GM21529 (cell line): Measurements from ENCODE around the gene RANBP17.

Experiments used
- ATAC-seq: cut with Tn5 transposase; IDR thresholded peaks from one replicate; pipeline ENCODE4 v1.9.1; 2021; ENCODE audit not compliant: unreplicated experiment

The RANBP17 gene

DNA sequence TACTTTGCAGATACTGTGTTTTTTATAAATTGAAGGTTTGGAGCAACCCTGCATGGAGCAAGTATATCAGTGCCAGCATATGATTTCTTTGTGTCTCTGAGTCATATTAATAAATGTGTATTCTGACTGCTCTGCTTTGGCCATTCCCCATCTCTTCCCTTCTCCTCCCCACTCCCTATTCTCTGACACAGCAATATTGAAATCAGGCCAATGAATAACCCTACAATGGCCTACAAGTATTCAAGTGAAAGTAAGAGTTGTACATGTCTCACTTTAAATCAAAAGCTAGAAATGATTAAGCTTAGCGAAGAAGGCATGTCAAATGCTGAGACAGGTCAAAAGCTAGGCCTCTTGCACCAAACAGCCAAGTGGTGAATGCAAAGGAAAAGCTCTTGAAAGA lies 365.0 kb downstream of the RANBP17 start:
- ATAC-seq: peak; percentile 69

DNA sequence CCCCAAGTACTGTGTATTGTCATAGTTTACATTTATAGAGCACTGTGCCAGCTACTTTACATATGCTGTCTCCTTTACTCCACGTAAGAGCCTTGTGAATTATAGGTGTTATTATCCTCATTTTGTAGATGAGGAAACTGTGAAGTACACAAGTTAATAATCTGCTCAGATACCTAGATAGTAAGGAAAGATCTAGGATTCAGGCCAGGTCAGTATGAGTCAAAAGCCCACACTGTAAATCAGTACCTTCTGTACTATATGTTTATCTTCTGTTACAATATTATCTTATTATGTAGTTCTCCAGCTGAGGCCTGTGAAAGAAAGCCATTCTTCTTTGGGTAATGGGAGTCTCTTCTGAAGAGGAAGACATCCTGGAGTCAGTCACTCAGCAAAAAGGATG lies 374.8 kb downstream of the RANBP17 start:
- ATAC-seq: no peak

DNA sequence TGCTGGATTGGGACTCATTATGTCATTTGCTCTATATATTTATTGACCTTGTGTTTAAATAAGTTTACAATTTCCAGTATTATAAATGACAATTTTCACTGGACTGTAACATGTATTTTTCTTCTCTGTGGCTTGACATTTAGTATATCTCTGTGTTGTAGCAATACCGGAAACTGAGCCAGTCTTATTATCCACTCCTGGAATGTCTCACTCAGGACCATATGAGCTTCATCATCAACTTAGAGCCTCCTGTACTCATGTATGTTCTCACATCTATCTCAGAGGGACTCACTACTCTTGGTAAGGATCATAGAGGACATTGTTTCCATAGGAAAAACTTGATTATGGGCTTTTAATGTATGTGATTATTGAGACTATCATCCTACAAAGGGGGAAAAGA lies 380.7 kb downstream of the RANBP17 start:
- no peak for ATAC-seq

GRCh38 chr5:171246231-171246630 lies 384.4 kb downstream of the RANBP17 start:
- ATAC-seq: no peak

DNA sequence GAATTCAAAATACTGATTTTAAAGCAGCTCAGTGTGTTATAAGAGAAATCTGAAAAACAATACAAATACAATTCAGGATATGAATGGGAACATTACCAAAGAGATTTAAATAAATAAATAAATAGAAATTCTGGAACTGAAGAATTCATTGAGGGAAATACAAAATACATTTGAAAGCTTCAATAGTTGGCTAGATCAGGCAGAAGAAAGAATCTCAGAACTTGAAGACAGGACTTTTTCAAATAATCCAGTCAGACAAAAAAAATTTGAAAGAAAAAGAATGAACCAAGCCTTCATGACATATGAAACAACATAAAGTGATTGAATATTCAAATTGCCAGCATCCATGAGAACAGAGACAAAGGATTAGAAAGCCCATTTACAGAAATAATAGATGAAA lies 387.6 kb downstream of the RANBP17 start:
- ATAC-seq: no peak

DNA sequence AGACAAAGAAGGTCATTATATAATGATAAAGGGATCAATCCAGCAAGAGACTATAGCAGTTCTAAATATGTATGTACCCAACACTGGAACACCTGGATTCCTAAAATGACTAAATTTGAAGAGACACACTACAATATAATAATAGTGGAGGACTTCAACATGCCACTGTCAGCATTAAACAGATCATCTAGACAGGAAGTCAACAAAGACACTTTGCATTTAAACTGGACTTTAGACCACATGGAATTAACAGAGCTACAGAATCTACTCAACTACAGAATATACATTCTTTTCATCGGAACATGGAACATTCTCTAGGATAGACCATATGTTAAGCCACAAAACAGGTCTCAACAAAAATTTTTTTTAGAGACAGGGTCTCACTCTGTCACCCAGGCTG lies 388.9 kb downstream of the RANBP17 start:
- no peak for ATAC-seq

DNA sequence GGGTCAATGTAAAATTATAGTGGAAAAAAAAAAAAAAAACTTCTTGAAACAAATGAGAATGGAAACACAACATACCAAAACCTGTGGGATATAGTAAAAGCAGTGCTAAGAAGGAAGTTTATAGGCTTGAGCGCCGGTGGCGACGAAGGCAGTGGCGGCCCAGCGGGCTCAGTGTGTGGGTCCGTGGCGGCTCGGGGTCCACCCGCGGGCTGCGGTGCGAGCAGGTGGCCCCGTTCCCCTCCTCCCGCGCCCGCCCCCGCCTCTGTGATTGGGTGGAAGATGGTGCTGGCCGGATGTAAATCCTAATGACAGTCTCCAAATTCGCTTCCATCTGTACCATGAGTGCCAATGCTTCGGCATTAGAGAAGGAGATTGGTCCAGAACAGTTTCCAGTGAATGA lies 389.7 kb downstream of the RANBP17 start:
- no peak for ATAC-seq

DNA sequence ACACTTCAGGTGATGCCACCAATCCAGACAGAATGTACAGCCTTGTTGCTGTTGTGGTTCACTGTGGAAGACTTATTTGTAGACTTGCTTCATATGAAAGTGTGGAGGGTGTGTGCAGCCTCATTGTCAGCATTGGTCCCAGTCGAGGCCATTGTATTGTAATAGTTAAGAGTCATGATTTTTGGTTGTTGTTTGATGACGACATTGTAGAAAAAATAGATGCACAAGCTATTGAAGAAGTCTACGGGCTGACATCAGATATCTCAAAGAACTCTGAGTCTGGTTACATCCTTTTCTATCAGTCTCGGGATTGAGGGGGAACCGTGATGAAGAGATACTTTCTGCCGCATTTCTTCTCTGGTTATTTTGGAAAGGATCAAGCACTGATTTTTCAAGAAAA lies 390.9 kb downstream of the RANBP17 start:
- ATAC-seq: no peak

DNA sequence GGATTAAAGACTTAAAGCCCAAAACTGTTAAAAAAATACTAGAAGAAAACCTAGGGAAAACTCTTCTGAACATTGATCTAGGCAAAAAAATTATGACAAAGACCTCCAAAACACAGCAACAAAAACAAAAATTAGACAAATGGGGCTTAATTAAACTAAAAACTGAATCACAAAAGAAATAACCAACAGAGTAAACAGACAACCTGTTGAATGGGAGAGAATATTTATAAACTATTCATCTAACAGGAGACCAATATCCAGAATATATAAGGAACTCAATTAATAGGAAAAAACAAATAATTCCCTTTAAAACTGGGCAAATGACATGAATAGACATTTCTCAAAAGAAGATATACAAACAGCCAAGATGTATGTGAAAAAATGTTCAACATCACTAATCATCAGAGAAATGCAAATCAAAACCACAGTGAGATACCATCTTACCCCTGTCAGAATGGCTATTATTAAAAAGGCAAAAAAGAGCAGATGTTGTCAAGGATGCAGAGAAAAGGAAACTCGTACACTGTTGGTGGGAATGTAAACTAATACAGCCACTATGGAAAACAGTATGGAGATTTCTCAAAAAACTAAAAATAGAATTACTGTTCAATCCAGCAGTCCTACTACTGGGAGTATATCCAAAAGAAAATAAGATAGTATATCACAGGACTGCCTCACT lies 397.1 kb downstream of the RANBP17 start:
- no peak for ATAC-seq

DNA sequence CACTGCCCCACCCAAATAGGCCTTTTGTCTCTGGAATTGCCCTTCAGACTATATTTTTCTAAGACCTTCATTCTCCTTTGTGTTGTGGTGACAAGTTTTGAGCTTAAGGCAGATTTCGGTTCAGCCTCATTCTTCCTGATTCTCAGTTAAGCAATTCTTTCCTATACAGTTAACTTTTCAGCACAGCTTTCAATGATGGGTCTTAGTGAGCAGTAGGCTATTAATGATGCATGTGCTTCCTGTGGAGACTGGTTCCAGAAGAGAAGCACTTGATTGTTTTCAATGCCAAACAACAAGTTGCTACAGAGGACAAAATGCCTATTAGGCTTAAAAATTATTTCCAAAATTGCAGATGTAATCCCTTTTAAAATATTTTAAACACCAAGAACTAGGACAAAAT lies 399.5 kb downstream of the RANBP17 start:
- no peak for ATAC-seq

DNA sequence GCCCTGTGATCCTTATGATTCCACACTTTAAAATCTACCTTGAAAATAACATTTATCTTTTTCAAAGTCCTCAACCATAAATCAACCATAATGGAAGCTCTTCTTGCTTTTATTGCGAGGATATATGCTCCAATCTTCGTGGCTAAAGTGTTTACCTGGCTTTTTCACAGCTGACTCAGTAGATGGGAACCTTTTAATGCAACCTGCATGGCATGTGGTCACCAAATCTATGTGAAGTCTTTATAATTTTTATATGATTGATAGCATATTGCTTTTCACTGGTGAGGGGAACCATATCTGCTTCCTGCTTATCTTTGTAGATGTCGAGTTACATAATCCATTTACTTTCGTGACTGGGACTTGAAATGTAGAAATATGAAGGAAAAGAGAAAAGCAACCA lies 400.1 kb downstream of the RANBP17 start:
- ATAC-seq: no peak

DNA sequence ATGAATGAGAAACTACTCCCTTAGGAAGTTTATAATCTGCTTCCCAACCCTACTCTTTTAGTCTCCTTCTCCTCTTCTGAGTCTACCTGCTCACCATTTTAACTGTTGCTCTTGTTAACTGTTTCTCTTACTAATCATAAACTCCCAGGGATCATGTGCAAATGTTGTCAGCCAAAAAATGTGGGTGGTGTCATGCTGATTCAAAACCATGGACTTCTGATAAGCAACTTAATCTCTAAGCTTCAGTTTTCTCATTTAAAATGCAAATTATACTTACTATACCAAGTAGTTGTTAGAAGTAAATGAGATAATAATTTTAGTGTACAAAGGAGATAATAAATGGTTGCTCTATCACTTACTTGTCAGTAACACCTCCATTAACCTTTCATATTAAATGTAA lies 401.4 kb downstream of the RANBP17 start:
- ATAC-seq: no peak

- ATAC-seq: no peak
Observed at GRCh38 chr5:171264843-171265242, 403.0 kb downstream of the RANBP17 start.

GRCh38 chr5:171268700-171269620 lies 407.1 kb downstream of the RANBP17 start:
- ATAC-seq: no peak

DNA sequence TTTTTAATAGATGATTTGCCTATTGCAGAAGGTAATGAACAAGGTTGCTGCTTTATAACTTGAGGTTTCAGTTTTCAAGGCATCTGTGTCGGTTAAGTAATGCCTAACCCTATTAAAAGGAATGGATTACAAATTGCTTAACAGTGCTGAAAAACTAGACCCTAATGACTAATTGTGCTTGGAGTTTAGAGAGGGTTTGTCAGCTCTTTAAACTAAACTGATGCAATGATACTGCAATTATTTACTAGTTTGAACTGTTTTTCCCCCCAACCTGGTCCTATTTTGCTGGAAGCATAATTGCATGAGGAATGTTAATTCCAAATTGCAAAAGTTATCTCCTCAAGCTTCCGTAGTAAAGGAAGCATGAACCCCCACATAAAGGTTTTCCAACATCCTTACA lies 407.9 kb downstream of the RANBP17 start:
- ATAC-seq: no peak

GRCh38 chr5:171270136-171270535 lies 408.3 kb downstream of the RANBP17 start:
- no peak for ATAC-seq

DNA sequence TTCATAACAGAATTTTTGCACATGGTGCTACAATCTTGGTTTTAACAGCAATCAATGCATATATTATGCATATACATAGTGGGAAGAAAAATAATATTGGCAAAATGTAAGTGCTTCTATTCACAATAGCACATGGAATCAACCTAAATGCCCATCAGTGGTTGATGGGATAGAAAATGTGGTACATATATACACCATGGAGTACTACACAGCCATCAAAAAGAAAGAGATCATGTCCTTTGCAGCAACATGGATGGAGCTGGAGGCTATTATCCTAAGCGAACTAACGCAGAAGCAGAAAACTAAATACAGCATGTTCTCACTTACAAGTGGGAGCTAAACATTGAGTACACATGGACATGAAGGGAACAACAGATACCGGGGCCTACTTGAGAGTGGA lies 410.0 kb downstream of the RANBP17 start:
- ATAC-seq: no peak

- ATAC-seq: no peak
Observed at GRCh38 chr5:171272996-171273970, 411.5 kb downstream of the RANBP17 start.

DNA sequence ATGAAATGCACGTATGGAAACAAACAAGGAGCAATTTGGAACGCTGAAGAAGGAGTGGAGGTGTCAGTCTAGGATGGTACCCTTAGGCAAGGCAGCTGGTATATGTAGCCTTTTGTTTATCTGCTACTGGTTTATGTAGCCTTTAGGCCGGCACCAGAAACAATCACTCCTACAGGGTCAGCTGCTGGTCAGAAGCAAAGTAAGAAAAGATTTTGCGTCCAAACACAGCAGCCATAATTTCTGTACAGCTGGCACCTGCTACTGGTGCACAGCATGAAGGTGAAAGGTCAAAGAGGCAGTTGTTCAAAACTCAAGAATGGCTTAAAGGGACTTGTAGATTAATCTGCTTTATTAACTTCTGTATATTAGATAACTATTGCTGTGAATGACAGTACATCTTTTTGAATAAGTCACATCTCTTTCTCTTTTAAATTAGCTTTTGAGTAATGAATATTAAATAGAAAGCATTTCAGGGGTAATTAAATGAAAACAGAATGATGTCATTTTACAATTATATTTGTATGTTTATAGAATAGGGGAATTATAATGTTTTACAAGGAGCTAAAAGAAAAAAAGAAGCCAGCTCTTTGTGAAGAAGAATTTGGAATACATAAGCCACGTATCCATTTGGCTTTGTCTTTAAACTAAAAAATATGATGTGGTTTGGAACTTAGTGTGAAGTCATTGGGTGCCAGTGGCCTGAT lies 414.2 kb downstream of the RANBP17 start:
- ATAC-seq: no peak

- ATAC-seq: no peak
Observed at GRCh38 chr5:171283753-171284152, 421.9 kb downstream of the RANBP17 start.

GRCh38 chr5:171285465-171285864 lies 423.6 kb downstream of the RANBP17 start:
- ATAC-seq: no peak
